Measurements from ENCODE around the gene SNX9. TPM values are rescaled to one million over a fixed set of nuclear protein-coding genes. Genes with fewer than 3 reads are reported as not detected.
"Not testable (repeated sequence)": the region's sequence is repeated elsewhere in the genome, so short reads cannot be mapped to it uniquely, and the experiment has no call there.

SNX9 gene
- total RNA-seq, 1 experiment from 2014 or later = not detected

GRCh38 chr6:157794012-157794411 is 29.0 kb upstream of the SNX9 start:
- not testable (repeated sequence) for H4K20me1 ChIP-seq (ENCODE audit: insufficient read depth, low read depth, low read length); H3K9ac ChIP-seq (ENCODE audit: low read length); H3K4me2 ChIP-seq (ENCODE audit: low read depth, low read length, poor library complexity, severe bottlenecking); H3K4me3 ChIP-seq (ENCODE audit: low read length); H3K9me3 ChIP-seq (ENCODE audit: low read length); DNase-seq; H2AFZ ChIP-seq (ENCODE audit: low read length); H3K79me2 ChIP-seq (ENCODE audit: low read length); H3K4me1 ChIP-seq (ENCODE audit: low read length); H3K27me3 ChIP-seq (ENCODE audit: low read length); H3K36me3 ChIP-seq (ENCODE audit: insufficient read depth, low read length); H3K27ac ChIP-seq (ENCODE audit: low read length); H3K9me2 ChIP-seq (replicated peaks; ENCODE audit: insufficient read depth, low read length)

DNA sequence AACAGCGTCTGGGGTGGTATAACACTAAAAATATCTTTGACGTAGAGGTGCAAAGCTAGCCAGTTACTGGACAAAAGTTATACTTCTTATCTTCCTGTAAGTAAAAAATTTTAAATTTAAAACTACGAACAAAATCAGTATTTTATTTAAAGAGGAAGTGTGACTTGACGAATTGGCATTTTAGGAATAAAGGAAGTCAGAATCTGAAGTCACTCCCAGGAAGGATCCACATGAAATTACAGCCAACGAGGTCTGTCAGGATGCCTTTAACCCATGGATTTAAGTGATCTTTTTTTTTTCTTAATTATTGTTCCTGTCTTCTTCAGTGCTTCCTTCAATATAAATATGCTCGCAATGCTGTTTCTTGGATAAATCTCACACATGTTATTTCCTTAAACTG is 27.2 kb upstream of the SNX9 start:
- Histone ChIP-seq H3K4me3 (ENCODE audit: low read length) (no peak overlapping the region), H4K20me1 (ENCODE audit: insufficient read depth, low read depth, low read length) (no peaks in the 10 kb centered on the region), H3K27me3 (ENCODE audit: low read length) (no peaks in the 10 kb centered on the region), H3K4me2 (ENCODE audit: low read depth, low read length, poor library complexity, severe bottlenecking) (no peak overlapping the region), H3K9me2 (replicated peaks; ENCODE audit: insufficient read depth, low read length) (no peaks in the 10 kb centered on the region), H3K79me2 (ENCODE audit: low read length) (no peaks in the 10 kb centered on the region), H2AFZ (ENCODE audit: low read length) (no peak overlapping the region), H3K27ac (ENCODE audit: low read length) (no peak overlapping the region), H3K9ac (ENCODE audit: low read length) (no peak overlapping the region), H3K9me3 (ENCODE audit: low read length) (no peaks in the 10 kb centered on the region), H3K36me3 (ENCODE audit: insufficient read depth, low read length) (no peaks in the 10 kb centered on the region), H3K4me1 (ENCODE audit: low read length) (no peaks in the 10 kb centered on the region)
- DNase-seq = no peak

- Histone ChIP-seq H3K4me1 (ENCODE audit: low read length) (no peaks in the 10 kb centered on the region), H3K4me2 (ENCODE audit: low read depth, low read length, poor library complexity, severe bottlenecking) (no peak overlapping the region), H4K20me1 (ENCODE audit: insufficient read depth, low read depth, low read length) (no peaks in the 10 kb centered on the region), H3K27me3 (ENCODE audit: low read length) (no peaks in the 10 kb centered on the region), H3K27ac (ENCODE audit: low read length) (no peak overlapping the region), H2AFZ (ENCODE audit: low read length) (no peak overlapping the region), H3K9ac (ENCODE audit: low read length) (no peak overlapping the region), H3K36me3 (ENCODE audit: insufficient read depth, low read length) (no peaks in the 10 kb centered on the region), H3K4me3 (ENCODE audit: low read length) (no peak overlapping the region), H3K9me3 (ENCODE audit: low read length) (no peaks in the 10 kb centered on the region), H3K9me2 (replicated peaks; ENCODE audit: insufficient read depth, low read length) (no peaks in the 10 kb centered on the region), H3K79me2 (ENCODE audit: low read length) (no peaks in the 10 kb centered on the region)
- no peak for DNase-seq
These were observed 24.2 kb upstream of the SNX9 start for GRCh38 chr6:157798851-157799250.

GRCh38 chr6:157799561-157799960 is 23.5 kb upstream of the SNX9 start:
- H4K20me1 ChIP-seq (ENCODE audit: insufficient read depth, low read depth, low read length); H3K27ac ChIP-seq (ENCODE audit: low read length); H3K4me3 ChIP-seq (ENCODE audit: low read length); H3K9me2 ChIP-seq (replicated peaks; ENCODE audit: insufficient read depth, low read length); DNase-seq; H3K79me2 ChIP-seq (ENCODE audit: low read length); H3K4me1 ChIP-seq (ENCODE audit: low read length); H3K4me2 ChIP-seq (ENCODE audit: low read depth, low read length, poor library complexity, severe bottlenecking); H3K27me3 ChIP-seq (ENCODE audit: low read length); H3K36me3 ChIP-seq (ENCODE audit: insufficient read depth, low read length); H2AFZ ChIP-seq (ENCODE audit: low read length); H3K9ac ChIP-seq (ENCODE audit: low read length); H3K9me3 ChIP-seq (ENCODE audit: low read length): not testable (repeated sequence)

DNA sequence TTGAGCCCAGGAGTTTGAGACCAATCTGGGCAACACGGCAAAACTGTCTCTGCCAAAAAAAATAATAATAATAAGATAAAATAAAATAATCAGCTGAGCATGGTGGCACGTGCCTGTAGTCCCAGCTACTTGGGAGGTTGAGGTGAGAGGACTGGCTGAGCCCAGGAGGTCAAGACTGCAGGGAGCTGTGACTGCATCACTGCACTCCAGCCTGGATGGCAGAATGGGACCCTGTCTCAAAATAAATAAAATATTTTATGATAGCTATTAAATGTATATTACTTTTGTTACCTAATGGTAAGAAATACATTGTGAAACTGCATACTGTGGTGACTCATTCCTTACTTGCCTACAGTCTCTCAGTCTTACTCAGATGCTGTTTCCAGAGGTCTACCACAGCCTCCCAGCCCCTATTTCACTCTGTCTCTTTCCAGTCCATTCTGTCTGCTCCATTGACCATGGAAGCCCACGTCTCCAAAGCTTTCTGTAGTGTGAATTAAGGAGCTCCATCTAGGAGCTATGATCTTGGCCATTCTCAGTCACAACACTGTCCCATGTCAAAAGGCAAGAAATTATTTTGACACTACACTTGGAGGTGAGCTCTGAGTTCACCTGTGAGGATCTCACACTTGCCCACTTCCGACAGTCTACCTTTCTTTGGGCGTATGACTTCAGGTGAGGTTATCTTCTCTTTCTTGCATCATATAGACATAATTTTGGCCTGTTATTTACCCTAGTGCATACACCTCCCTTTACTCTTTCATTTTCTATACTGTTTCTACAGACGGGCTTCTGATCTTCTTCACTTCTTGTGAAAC is 22.4 kb upstream of the SNX9 start:
- Histone ChIP-seq H3K9me3 (ENCODE audit: low read length) (no peaks in the 10 kb centered on the region), H4K20me1 (ENCODE audit: insufficient read depth, low read depth, low read length) (no peaks in the 10 kb centered on the region), H3K4me2 (ENCODE audit: low read depth, low read length, poor library complexity, severe bottlenecking) (no peak overlapping the region), H3K36me3 (ENCODE audit: insufficient read depth, low read length) (no peaks in the 10 kb centered on the region), H3K4me1 (ENCODE audit: low read length) (no peaks in the 10 kb centered on the region), H3K27me3 (ENCODE audit: low read length) (no peaks in the 10 kb centered on the region), H3K9me2 (replicated peaks; ENCODE audit: insufficient read depth, low read length) (no peaks in the 10 kb centered on the region), H2AFZ (ENCODE audit: low read length) (no peak overlapping the region), H3K79me2 (ENCODE audit: low read length) (no peaks in the 10 kb centered on the region), H3K4me3 (ENCODE audit: low read length) (no peak overlapping the region), H3K9ac (ENCODE audit: low read length) (no peak overlapping the region), H3K27ac (ENCODE audit: low read length) (no peak overlapping the region)
- no peak for DNase-seq

GRCh38 chr6:157804448-157805327 is 18.4 kb upstream of the SNX9 start:
- Histone ChIP-seq H3K27ac (ENCODE audit: low read length) (no peak overlapping the region), H3K9me3 (ENCODE audit: low read length) (no peaks in the 10 kb centered on the region), H3K4me1 (ENCODE audit: low read length) (no peaks in the 10 kb centered on the region), H3K4me2 (ENCODE audit: low read depth, low read length, poor library complexity, severe bottlenecking) (no peak overlapping the region), H3K4me3 (ENCODE audit: low read length) (no peak overlapping the region), H3K9ac (ENCODE audit: low read length) (no peak overlapping the region), H3K27me3 (ENCODE audit: low read length) (no peaks in the 10 kb centered on the region; the same call in 1 of the 2 replicates), H3K79me2 (ENCODE audit: low read length) (no peaks in the 10 kb centered on the region), H2AFZ (ENCODE audit: low read length) (no peak overlapping the region), H3K36me3 (ENCODE audit: insufficient read depth, low read length) (no peaks in the 10 kb centered on the region), H3K9me2 (replicated peaks; ENCODE audit: insufficient read depth, low read length) (no peaks in the 10 kb centered on the region), H4K20me1 (ENCODE audit: insufficient read depth, low read depth, low read length) (no peaks in the 10 kb centered on the region)
- DNase-seq = no peak

- Histone ChIP-seq H2AFZ (ENCODE audit: low read length) (no peak overlapping the region), H3K9me3 (ENCODE audit: low read length) (no peaks in the 10 kb centered on the region), H3K79me2 (ENCODE audit: low read length) (no peaks in the 10 kb centered on the region), H3K9ac (ENCODE audit: low read length) (no peak overlapping the region), H3K27me3 (ENCODE audit: low read length) (no peaks in the 10 kb centered on the region; the same call in 1 of the 2 replicates), H3K4me3 (ENCODE audit: low read length) (no peak overlapping the region), H3K27ac (ENCODE audit: low read length) (no peak overlapping the region), H3K4me2 (ENCODE audit: low read depth, low read length, poor library complexity, severe bottlenecking) (no peak overlapping the region), H3K9me2 (replicated peaks; ENCODE audit: insufficient read depth, low read length) (no peaks in the 10 kb centered on the region), H4K20me1 (ENCODE audit: insufficient read depth, low read depth, low read length) (no peaks in the 10 kb centered on the region), H3K36me3 (ENCODE audit: insufficient read depth, low read length) (no peaks in the 10 kb centered on the region), H3K4me1 (ENCODE audit: low read length) (no peaks in the 10 kb centered on the region)
- no peak for DNase-seq
These were observed 16.8 kb upstream of the SNX9 start for GRCh38 chr6:157806131-157806855.

DNA sequence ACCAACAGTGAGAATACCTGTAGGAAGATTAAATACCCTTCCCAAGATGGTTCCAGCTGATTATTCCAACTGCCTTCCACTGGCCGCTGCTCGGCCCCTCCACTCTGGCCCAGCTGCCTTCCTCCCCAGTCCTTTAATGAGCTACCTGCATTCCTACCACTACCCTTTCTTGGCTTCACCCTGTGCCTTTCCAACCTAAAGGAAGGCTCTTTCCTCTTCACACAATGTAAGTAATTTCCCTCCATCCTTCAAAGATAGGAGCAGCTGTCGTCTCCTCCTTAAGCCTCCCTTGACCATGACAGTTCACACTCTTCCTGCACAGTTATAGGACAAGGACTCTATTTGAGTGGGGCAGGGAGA is 16.2 kb upstream of the SNX9 start:
- Histone ChIP-seq H3K9me2 (replicated peaks; ENCODE audit: insufficient read depth, low read length) (no peaks in the 10 kb centered on the region), H3K4me2 (ENCODE audit: low read depth, low read length, poor library complexity, severe bottlenecking) (no peak overlapping the region), H3K36me3 (ENCODE audit: insufficient read depth, low read length) (no peaks in the 10 kb centered on the region), H3K9ac (ENCODE audit: low read length) (no peak overlapping the region), H3K9me3 (ENCODE audit: low read length) (no peaks in the 10 kb centered on the region), H3K4me1 (ENCODE audit: low read length) (no peaks in the 10 kb centered on the region), H3K27ac (ENCODE audit: low read length) (no peak overlapping the region), H4K20me1 (ENCODE audit: insufficient read depth, low read depth, low read length) (no peaks in the 10 kb centered on the region), H3K79me2 (ENCODE audit: low read length) (no peaks in the 10 kb centered on the region), H2AFZ (ENCODE audit: low read length) (no peak overlapping the region), H3K4me3 (ENCODE audit: low read length) (no peak overlapping the region), H3K27me3 (ENCODE audit: low read length) (no peaks in the 10 kb centered on the region; the same call in 1 of the 2 replicates)
- DNase-seq = no peak

Data from Karpas-422 (cell line).